Neural progenitor cell (in vitro differentiated cells): Measurements from ENCODE around the gene SORBS2.

Source experiments
- EZH2 ChIP-seq: fragments of 200-600 bp; sonication (generic); IDR thresholded peaks from 2 replicates; pipeline ENCODE4 v1.6.1; 2017; ENCODE audit warnings: antibody characterized with exemption, mild to moderate bottlenecking, moderate library complexity
- EZH2phosphoT487 ChIP-seq: fragments of 200-600 bp; sonication (generic); IDR thresholded peaks from 2 replicates; pipeline ENCODE4 v1.6.1; 2017; ENCODE audit warnings: antibody characterized with exemption

- no peak for TF ChIP-seq EZH2
- no peak for TF ChIP-seq EZH2phosphoT487
These were observed 22.1 kb upstream of the SORBS2 start for GRCh38 chr4:185834088-185834487.
